ENCODE measurements around the gene ANKHD1.

ANKHD1 gene

DNA sequence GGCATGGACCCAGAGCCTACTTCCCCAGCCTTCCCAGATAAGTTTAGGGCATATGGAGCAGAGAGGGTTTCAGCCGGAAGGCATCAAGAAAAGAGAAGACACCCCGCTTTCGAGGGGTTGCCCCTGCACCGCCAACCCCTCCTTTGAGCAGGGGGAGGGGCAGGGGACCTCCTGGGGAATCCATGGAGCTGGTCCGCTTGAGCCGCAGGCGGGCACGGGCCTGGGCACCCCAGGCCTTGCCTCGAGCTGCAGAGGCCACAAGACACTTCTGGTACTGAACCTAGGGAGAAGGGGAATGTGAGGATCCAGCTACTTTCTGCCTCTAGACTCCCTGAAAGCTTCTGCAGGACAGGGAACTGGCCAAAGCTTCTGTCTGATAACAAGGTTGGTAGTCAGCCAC, 156.9 kb downstream of the ANKHD1 start:
- Histone ChIP-seq H3K36me3 (replicated peaks; ENCODE audit: low read depth, low read length) (peaks cover 8% of the 10 kb centered on the region), H3K27ac (ENCODE audit: low read length) (no peak overlapping the region), H3K4me3 (ENCODE audit: low read length) (no peak overlapping the region), H3K9ac (ENCODE audit: low read length) (no peak overlapping the region), H2AFZ (ENCODE audit: low read depth, low read length) (no peak overlapping the region), H3K79me2 (ENCODE audit: low read length) (peaks cover 42% of the 10 kb centered on the region), H3K4me1 (ENCODE audit: low read length) (peaks cover 38% of the 10 kb centered on the region), H4K20me1 (ENCODE audit: insufficient read depth, low read length) (peaks cover 7% of the 10 kb centered on the region; the same call in 1 of the 2 replicates), H3K9me3 (ENCODE audit: insufficient read depth, low read length) (no peaks in the 10 kb centered on the region), H3K4me2 (ENCODE audit: low read length) (no peak overlapping the region), H3K27me3 (ENCODE audit: low read depth, low read length) (no peaks in the 10 kb centered on the region)
- TF ChIP-seq, protein P1, sequence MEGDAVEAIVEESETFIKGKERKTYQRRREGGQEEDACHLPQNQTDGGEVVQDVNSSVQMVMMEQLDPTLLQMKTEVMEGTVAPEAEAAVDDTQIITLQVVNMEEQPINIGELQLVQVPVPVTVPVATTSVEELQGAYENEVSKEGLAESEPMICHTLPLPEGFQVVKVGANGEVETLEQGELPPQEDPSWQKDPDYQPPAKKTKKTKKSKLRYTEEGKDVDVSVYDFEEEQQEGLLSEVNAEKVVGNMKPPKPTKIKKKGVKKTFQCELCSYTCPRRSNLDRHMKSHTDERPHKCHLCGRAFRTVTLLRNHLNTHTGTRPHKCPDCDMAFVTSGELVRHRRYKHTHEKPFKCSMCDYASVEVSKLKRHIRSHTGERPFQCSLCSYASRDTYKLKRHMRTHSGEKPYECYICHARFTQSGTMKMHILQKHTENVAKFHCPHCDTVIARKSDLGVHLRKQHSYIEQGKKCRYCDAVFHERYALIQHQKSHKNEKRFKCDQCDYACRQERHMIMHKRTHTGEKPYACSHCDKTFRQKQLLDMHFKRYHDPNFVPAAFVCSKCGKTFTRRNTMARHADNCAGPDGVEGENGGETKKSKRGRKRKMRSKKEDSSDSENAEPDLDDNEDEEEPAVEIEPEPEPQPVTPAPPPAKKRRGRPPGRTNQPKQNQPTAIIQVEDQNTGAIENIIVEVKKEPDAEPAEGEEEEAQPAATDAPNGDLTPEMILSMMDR (IDR thresholded peaks at IDR 0.05; ENCODE audit: low read depth, low read length): no peak
- no peak for TF ChIP-seq EZH2phosphoT487 (IDR thresholded peaks at IDR 0.05; ENCODE audit: low read depth)

DNA sequence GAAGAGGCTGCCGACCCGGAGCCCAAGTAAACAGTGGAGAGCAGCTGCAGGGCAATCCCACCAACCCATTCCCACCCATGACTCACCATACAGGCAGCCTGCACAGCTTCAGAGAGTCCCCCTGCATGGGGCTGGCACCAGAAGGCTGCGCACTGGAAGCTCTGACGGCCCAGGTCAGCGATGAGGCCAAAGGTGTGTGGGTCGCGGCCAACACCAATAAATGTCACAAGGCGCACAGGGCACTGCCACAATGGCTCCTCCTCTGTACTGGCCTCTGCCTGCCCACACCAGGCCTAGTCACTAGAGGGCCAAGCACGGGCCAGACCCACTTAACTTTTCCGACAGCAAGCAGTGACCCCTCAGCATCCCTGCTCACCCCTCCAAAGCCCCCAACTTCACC, 158.6 kb downstream of the ANKHD1 start:
- TF ChIP-seq EZH2phosphoT487 (IDR thresholded peaks at IDR 0.05; ENCODE audit: low read depth): no peak
- TF ChIP-seq, protein P1 (IDR thresholded peaks at IDR 0.05; ENCODE audit: low read depth, low read length): no peak
- H3K9ac ChIP-seq (ENCODE audit: low read length): no peak overlapping the region
- H4K20me1 ChIP-seq (ENCODE audit: insufficient read depth, low read length): no peaks in the 10 kb centered on the region
- H2AFZ ChIP-seq (ENCODE audit: low read depth, low read length): no peak overlapping the region
- H3K4me2 ChIP-seq (ENCODE audit: low read length): no peak overlapping the region
- peaks cover 24% of the 10 kb centered on the region for H3K4me1 ChIP-seq (ENCODE audit: low read length)
- no peaks in the 10 kb centered on the region for H3K9me3 ChIP-seq (ENCODE audit: insufficient read depth, low read length)
- no peak overlapping the region for H3K4me3 ChIP-seq (ENCODE audit: low read length)
- H3K27me3 ChIP-seq (ENCODE audit: low read depth, low read length): no peaks in the 10 kb centered on the region
- H3K36me3 ChIP-seq (replicated peaks; ENCODE audit: low read depth, low read length): peaks cover 6% of the 10 kb centered on the region
- no peak overlapping the region for H3K27ac ChIP-seq (ENCODE audit: low read length)
- peaks cover 33% of the 10 kb centered on the region for H3K79me2 ChIP-seq (ENCODE audit: low read length)

DNA sequence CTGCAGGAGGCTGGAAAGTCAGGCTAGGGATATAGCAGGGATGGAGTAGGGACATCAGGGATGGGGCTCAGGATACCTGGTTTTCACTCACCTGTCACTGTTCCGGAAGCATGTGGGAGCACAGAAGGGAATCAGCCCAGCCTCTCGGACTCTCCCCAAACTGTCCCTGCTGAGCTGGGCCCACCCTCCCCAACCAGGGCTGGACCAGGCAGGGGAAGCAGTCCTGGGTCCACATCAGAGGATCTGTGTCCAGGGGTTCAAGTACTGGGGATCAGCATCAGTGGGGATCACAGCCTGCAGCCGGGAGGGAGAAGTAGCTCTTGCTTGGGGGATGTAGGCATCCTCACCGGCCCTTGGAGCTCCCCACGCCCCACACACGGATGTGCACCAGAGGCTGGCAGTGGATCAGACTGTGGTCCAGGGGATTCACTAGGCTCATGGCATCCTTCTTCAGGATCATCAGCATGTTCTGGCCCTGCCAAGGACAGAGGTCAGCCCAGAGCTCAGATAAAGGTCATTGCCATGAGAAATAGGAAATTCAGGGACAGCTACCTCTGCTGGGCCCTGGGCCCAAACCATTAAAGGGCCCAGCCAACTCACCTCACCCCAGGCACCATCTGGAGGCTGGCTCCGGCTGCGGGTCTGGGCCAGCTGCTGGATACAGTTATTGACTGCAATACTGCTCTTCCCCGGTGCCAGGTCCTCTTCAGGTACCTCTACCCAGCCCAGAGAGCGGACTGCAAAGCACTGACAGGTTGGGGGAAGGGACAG, 160.3 kb downstream of the ANKHD1 start:
- Histone ChIP-seq H4K20me1 (ENCODE audit: insufficient read depth, low read length) (no peaks in the 10 kb centered on the region), H3K4me3 (ENCODE audit: low read length) (no peak overlapping the region), H2AFZ (ENCODE audit: low read depth, low read length) (no peak overlapping the region), H3K36me3 (replicated peaks; ENCODE audit: low read depth, low read length) (no peaks in the 10 kb centered on the region), H3K27ac (ENCODE audit: low read length) (no peak overlapping the region), H3K9me3 (ENCODE audit: insufficient read depth, low read length) (no peaks in the 10 kb centered on the region), H3K4me2 (ENCODE audit: low read length) (no peak overlapping the region), H3K27me3 (ENCODE audit: low read depth, low read length) (no peaks in the 10 kb centered on the region), H3K79me2 (ENCODE audit: low read length) (peaks cover 31% of the 10 kb centered on the region), H3K4me1 (ENCODE audit: low read length) (peaks cover 23% of the 10 kb centered on the region), H3K9ac (ENCODE audit: low read length) (no peak overlapping the region)
- TF ChIP-seq, protein P1 (IDR thresholded peaks at IDR 0.05; ENCODE audit: low read depth, low read length): no peak
- no peak for TF ChIP-seq EZH2phosphoT487 (IDR thresholded peaks at IDR 0.05; ENCODE audit: low read depth)

DNA sequence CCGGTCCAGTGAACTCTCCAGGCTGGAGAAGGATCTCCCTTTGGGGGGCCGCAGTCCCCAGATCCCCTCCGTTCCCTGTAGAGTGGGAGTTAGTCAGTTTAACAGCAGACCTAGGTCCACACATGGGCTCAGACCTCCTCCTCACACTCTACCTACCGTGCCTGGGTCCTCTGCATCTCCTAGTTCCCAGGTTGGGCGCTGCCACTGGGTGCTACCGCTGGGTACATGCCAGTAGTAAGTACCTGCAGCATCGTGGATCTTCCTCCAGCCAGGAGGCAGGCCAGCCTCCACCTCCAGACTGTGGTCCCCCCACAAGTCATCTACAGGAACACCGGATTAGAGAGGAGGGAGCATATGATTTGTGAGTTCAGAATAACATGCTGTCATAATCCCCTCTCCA, 162.0 kb downstream of the ANKHD1 start:
- Histone ChIP-seq H3K9me3 (ENCODE audit: insufficient read depth, low read length) (no peaks in the 10 kb centered on the region), H3K79me2 (ENCODE audit: low read length) (peaks cover 26% of the 10 kb centered on the region), H2AFZ (ENCODE audit: low read depth, low read length) (no peak overlapping the region), H3K27ac (ENCODE audit: low read length) (no peak overlapping the region), H3K36me3 (replicated peaks; ENCODE audit: low read depth, low read length) (no peaks in the 10 kb centered on the region), H4K20me1 (ENCODE audit: insufficient read depth, low read length) (no peaks in the 10 kb centered on the region), H3K4me1 (ENCODE audit: low read length) (peaks cover 20% of the 10 kb centered on the region), H3K4me3 (ENCODE audit: low read length) (peak overlapping the region; percentile 100), H3K4me2 (ENCODE audit: low read length) (peak overlapping the region; percentile 88), H3K9ac (ENCODE audit: low read length) (peak overlapping the region; percentile 96), H3K27me3 (ENCODE audit: low read depth, low read length) (no peaks in the 10 kb centered on the region)
- TF ChIP-seq, protein P1 (IDR thresholded peaks at IDR 0.05; ENCODE audit: low read depth, low read length): no peak
- TF ChIP-seq EZH2phosphoT487 (IDR thresholded peaks at IDR 0.05; ENCODE audit: low read depth): no peak
